Choroid plexus epithelial cell (primary cell): Measurements from ENCODE around the gene HNRNPC.

Experiments
- DNase-seq: peaks from one replicate; pipeline ENCODE4 v3.0.0-alpha.2; 2010; ENCODE audit warnings: low read depth
- H3K4me3 ChIP-seq: 2 replicates; pipeline ENCODE4 v1.5.1; 2011; ENCODE audit warnings: low read depth, mild to moderate bottlenecking, control low read depth, low read length, moderate library complexity
- TF ChIP-seq, protein P1 (sequence below): conservative IDR thresholded peaks from 2 replicates; pipeline ENCODE4 v1.5.1; 2011; ENCODE audit warnings: low read depth, mild to moderate bottlenecking, control low read depth, inconsistent platforms, low read length, moderate library complexity

The HNRNPC gene

DNA sequence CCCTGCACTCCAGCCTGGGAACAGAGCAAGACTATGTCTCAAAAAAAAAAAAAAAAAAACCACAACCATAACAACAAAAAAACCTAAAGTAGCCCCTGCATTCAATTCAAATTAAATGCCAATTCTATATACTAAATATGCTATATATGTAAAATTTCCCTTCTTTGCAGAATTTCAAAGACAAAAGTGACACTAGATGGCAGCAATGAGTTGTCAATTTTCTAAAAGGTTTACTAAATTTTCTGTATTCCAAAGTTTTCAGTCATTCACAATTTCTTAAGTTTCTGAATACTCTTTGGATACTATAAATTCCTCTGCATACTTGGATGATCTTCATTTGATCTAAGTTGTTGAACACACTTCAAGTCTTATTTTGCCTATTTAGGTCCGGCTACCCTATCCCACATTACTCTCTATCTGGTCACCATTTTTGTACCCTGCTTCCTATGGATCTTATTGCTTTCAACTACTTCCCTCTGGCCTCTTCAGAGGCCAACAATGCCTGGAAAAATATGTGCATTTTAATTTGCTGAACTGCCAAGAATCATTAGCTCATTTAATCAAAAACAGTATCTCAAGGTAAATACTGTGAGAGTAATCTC is 27.9 kb downstream of the HNRNPC start:
- TF ChIP-seq, protein P1, sequence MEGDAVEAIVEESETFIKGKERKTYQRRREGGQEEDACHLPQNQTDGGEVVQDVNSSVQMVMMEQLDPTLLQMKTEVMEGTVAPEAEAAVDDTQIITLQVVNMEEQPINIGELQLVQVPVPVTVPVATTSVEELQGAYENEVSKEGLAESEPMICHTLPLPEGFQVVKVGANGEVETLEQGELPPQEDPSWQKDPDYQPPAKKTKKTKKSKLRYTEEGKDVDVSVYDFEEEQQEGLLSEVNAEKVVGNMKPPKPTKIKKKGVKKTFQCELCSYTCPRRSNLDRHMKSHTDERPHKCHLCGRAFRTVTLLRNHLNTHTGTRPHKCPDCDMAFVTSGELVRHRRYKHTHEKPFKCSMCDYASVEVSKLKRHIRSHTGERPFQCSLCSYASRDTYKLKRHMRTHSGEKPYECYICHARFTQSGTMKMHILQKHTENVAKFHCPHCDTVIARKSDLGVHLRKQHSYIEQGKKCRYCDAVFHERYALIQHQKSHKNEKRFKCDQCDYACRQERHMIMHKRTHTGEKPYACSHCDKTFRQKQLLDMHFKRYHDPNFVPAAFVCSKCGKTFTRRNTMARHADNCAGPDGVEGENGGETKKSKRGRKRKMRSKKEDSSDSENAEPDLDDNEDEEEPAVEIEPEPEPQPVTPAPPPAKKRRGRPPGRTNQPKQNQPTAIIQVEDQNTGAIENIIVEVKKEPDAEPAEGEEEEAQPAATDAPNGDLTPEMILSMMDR = no peak
- no peak overlapping the region for H3K4me3 ChIP-seq
- peak; percentile 53 for DNase-seq

DNA sequence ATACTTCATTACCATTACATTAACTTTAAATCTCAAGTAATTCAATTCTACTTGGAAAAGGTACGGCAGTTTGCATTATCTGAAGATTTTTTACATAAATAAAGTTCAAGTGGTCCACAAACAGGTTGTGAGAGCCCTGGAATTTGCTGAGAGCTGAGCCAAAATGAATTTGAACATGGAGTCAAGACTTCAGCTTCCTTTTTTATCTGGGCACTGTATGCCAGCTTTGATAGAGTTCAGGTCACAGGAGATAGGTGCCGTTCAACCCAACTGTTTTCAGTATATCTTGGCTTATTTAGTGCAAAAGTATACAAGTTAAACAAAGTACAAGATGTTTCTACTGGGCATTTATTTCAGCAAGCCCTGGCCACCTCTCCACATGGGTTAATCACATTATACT is 28.8 kb downstream of the HNRNPC start:
- no peak overlapping the region for H3K4me3 ChIP-seq
- DNase-seq = no peak
- TF ChIP-seq, protein P1 = no peak

DNA sequence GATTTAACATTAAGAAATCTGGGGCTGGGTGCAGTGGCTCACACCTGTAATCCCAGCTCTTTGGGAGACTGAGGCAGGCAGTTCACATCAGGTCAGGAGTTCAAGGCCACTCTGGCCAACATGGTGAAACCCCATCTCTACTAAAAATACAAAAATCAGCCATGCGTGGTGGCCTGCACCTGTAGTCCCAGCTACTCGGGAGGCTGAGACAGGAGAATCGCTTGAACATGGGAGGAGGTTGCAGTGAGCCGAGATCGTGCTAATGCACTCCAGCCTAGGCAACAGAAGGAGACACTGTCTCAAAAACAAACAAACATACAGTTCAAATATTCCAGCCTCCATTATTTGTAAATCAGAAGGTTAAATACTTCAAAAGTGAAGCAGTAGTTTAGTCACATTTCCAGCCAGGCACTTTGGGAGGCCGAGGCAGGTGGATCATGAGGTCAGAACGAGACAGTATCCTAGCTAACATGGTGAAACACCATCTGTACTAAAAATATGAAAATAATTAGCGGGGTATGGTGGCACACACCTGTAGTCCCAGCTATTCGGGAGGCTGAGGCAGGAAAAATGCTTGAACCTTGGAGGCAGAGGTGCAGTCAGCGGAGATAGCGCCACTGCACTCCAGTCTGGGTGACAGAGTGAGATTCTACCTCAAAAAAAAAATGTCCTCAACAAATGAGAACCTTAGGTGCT is 30.3 kb downstream of the HNRNPC start:
- no peak for DNase-seq
- no peak overlapping the region for H3K4me3 ChIP-seq
- TF ChIP-seq, protein P1 = no peak

DNA sequence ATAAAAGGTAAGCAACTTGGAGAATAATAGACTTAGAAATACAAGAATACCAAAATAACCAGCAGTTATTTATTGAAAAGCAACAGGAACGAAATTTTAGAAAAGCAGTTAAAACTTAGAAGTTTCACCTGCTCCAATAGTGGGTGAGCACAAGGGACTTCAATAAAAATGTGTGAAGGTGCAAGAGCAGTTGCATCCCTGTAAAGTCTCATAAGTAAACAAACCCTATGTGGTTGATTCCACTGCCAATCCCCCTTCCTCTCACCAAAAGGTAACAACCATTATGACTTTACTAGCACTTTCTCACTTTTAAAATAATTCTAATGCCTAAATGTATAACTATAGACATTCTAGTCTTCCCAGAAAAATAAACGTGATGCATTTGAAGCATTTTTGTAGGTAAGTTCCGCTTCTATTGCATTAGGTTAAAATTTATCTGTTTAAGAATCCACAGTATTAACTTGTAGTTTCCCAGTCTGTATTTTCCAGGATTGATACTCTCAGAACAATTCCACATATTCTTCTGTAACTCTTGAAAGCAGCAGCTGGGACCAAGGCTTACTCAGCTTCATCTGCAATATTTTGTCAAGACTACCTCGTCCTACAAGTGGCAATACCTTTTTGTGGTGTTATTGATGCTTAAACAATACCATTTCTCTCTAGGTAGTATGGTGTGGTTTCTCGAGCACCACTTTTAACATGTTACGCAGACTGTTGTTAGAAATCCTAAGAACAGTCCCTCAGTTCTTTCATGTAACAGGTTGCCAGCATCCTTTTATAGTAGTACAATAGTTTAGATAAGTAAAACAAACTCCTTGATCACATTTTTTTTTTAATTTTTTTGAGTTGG is 32.1 kb downstream of the HNRNPC start:
- TF ChIP-seq, protein P1 = no peak
- no peak overlapping the region for H3K4me3 ChIP-seq
- no peak for DNase-seq

DNA sequence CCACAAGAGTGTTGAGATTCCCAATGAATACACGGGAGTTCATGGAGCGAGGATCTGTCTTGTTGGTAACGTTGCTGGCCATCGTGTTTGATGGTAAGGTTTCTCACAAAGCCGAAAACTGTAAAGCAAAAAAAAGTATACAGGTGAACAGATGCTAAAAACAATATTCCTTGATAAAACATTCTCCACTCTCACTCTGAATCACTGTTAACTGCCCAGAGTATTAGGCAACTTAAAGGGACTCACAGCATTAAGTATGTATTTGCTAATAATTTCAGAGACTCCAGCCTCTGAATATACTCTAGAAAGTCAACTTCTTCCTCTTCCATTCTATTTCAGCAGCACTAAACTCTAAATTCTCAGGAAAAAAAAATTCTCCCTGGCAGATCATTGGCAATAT is 35.1 kb downstream of the HNRNPC start:
- peak; percentile 26 for DNase-seq
- TF ChIP-seq, protein P1 = no peak
- no peak overlapping the region for H3K4me3 ChIP-seq

DNA sequence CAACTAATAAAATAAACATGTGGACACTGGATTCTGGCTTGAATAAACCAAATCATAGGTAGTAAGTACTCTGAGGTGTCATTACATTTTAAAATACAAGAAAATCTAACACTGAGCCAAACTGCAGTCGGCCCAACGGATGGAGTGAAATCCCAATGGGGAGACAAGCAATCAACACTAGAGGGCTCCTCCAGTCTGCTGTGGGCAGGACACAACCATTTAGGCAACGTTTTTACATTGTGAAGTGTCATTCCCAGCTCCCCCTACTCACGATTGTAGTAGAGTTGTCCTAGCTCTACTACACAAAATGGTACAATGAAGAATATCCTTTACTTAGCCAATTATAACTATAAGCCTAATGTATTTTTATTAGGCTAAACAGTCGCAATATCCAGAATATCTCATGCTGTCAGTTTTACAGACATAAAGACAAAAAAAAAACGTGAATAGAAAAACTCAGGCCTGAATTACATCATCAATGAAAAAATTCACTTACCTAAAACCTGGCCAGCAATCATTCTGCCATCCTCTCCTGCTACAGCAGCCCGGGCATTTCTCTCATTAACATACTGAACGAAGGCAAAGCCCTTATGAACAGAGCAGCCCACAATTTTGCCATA is 35.7 kb downstream of the HNRNPC start:
- no peak overlapping the region for H3K4me3 ChIP-seq
- TF ChIP-seq, protein P1 = peak; percentile 66
- peak; percentile 42 for DNase-seq
